Tibial artery (tissue), 4 donors: ENCODE measurements around the gene BHLHA15.
A peak's percentile ranks its signal among the peaks of the same experiment; 100 is the strongest.

Source experiments
- DNase-seq, 2 donors: peaks; one replicate each; pipeline ENCODE4 v3.0.0-alpha.2; 2019
- H3K27ac ChIP-seq, 2 donors: fragments of 200-600 bp; sonication (generic) in 1 of 2; 1 replicate in 1 of 2; 2 replicates in 1 of 2; pipeline ENCODE4 v1.5.1; 2018 to 2019; ENCODE audit warnings: mild to moderate bottlenecking in 1 of 2
- H3K27me3 ChIP-seq, 2 donors: fragments of 200-600 bp; sonication (generic) in 1 of 2; one replicate each; pipeline versions ENCODE4 v1.5.1 to v1.6.0; 2016 to 2019
- H3K36me3 ChIP-seq, 3 donors: fragments of 200-600 bp; sonication (generic) in 2 of 3; one replicate each; pipeline ENCODE4 v1.5.1; 2016 to 2019; ENCODE audit warnings: mild to moderate bottlenecking in 2 of 3
- H3K4me1 ChIP-seq, 4 donors: fragments of 200-600 bp; sonication (generic) in 2 of 4; 1 replicate in 3 of 4; 2 replicates in 1 of 4; pipeline ENCODE4 v1.5.1; 2016 to 2019
- H3K4me3 ChIP-seq, 2 donors: fragments of 200-600 bp; sonication (generic) in 1 of 2; 1 replicate in 1 of 2; 2 replicates in 1 of 2; pipeline ENCODE4 v1.5.1; 2018 to 2019; ENCODE audit warnings: mild to moderate bottlenecking in 2 of 2
- H3K9me3 ChIP-seq, 3 donors: fragments of 200-600 bp; sonication (generic) in 1 of 3; one replicate each; pipeline ENCODE4 v1.5.1; 2016 to 2019
- CTCF ChIP-seq, 2 experiments: fragments of 200-600 bp in 1 of 2; fragments of 450-650 bp in 1 of 2; IDR thresholded peaks; one replicate each; pipeline ENCODE4 v1.5.1; 2017 to 2019; ENCODE audit warnings: antibody characterized with exemption in 2 of 2, mild to moderate bottlenecking in 1 of 2, moderate library complexity in 1 of 2
- intact Hi-C: fragments of 100-400 bp; cut with DNase I; formaldehyde crosslinking; loops from one replicate; pipeline ENCODE4 v1.15.0; 2023; ENCODE audit warnings: low total_unique reads

The BHLHA15 gene

DNA sequence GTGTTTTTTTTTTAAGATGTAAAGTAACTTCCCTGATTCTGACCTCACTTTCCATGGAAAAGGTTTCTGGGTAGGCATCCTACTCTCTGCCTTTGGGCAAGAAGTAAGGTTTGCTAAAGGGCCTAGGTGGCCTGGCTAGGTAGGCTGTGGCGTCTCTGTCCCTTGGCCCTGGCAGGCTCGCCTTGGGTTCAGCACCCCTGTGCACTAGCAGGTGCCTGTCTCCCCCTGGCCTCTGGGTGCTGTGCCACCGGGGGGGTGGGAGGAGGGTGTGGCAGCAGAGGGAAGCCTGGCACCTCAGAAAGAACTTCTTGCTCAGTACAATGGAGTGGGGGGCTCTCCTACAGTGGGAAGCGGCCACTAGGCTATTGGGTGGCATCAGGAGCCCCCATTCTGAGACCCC is 26.8 kb downstream of the BHLHA15 start:
- no peaks in the 10 kb centered on the region for H3K27me3 ChIP-seq
- H3K27ac ChIP-seq, result no peak overlapping the region
- intact Hi-C loops, result no loop called here
- peaks cover 35 to 80% (median 56%) of the 10 kb centered on the region in 3 donors for H3K36me3 ChIP-seq
- TF ChIP-seq CTCF (IDR thresholded peaks at IDR 0.05), result no peak
- no peak for DNase-seq
- no peaks in the 10 kb centered on the region for H3K9me3 ChIP-seq
- no peak overlapping the region for H3K4me3 ChIP-seq
- no peaks in the 10 kb centered on the region for H3K4me1 ChIP-seq

GRCh38 chr7:98238976-98239375 is 27.7 kb downstream of the BHLHA15 start:
- DNase-seq, result no peak
- no peaks in the 10 kb centered on the region for H3K9me3 ChIP-seq
- no peak for TF ChIP-seq CTCF (IDR thresholded peaks at IDR 0.05)
- H3K36me3 ChIP-seq, result peaks cover 27 to 80% (median 56%) of the 10 kb centered on the region in 3 donors
- H3K4me1 ChIP-seq, result no peaks in the 10 kb centered on the region
- H3K4me3 ChIP-seq, result no peak overlapping the region
- intact Hi-C loops, result no loop called here
- no peak overlapping the region for H3K27ac ChIP-seq
- H3K27me3 ChIP-seq, result no peaks in the 10 kb centered on the region

GRCh38 chr7:98240961-98241673 is 29.9 kb downstream of the BHLHA15 start:
- TF ChIP-seq CTCF (IDR thresholded peaks at IDR 0.05), result peak; percentile 34 to 50
- H3K27me3 ChIP-seq, result no peaks in the 10 kb centered on the region
- no peaks in the 10 kb centered on the region for H3K4me1 ChIP-seq
- intact Hi-C loops, result no loop called here
- H3K9me3 ChIP-seq, result no peaks in the 10 kb centered on the region
- peaks cover 27 to 93% (median 65%) of the 10 kb centered on the region in 3 donors for H3K36me3 ChIP-seq
- no peak for DNase-seq
- H3K27ac ChIP-seq, result no peak overlapping the region
- no peak overlapping the region for H3K4me3 ChIP-seq

- intact Hi-C loops, result no loop called here
- TF ChIP-seq CTCF (IDR thresholded peaks at IDR 0.05), result no peak
- Histone ChIP-seq H3K4me3 (no peak overlapping the region), H3K27ac (no peak overlapping the region), H3K4me1 (no peaks in the 10 kb centered on the region), H3K27me3 (no peaks in the 10 kb centered on the region), H3K36me3 (peaks cover 27 to 86% (median 65%) of the 10 kb centered on the region in 3 donors), H3K9me3 (no peaks in the 10 kb centered on the region)
- DNase-seq, result no peak
Measured at GRCh38 chr7:98241674-98242241, 30.5 kb downstream of the BHLHA15 start.

- H3K4me1 ChIP-seq, result no peaks in the 10 kb centered on the region
- no peak for TF ChIP-seq CTCF (IDR thresholded peaks at IDR 0.05)
- no peaks in the 10 kb centered on the region for H3K27me3 ChIP-seq
- no peak overlapping the region for H3K4me3 ChIP-seq
- DNase-seq, result no peak
- no peaks in the 10 kb centered on the region for H3K9me3 ChIP-seq
- H3K27ac ChIP-seq, result no peak overlapping the region
- H3K36me3 ChIP-seq, result peaks cover 27 to 83% (median 64%) of the 10 kb centered on the region in 3 donors
- intact Hi-C loops, result no loop called here
Measured at GRCh38 chr7:98242342-98242741, 31.1 kb downstream of the BHLHA15 start.
